GM18508 (cell line): Measurements from ENCODE around the gene ACSF2.
A peak's percentile ranks its signal among the peaks of the same experiment; 100 is the strongest.
"Not testable (repeated sequence)": the region's sequence is repeated elsewhere in the genome, so short reads cannot be mapped to it uniquely, and the experiment has no call there.

Source experiments
- ATAC-seq: cut with Tn5 transposase; IDR thresholded peaks from one replicate; pipeline ENCODE4 v1.9.1; 2021; ENCODE audit warnings: moderate number of reproducible peaks; ENCODE audit not compliant: insufficient read depth, unreplicated experiment

ACSF2 gene, protein sequence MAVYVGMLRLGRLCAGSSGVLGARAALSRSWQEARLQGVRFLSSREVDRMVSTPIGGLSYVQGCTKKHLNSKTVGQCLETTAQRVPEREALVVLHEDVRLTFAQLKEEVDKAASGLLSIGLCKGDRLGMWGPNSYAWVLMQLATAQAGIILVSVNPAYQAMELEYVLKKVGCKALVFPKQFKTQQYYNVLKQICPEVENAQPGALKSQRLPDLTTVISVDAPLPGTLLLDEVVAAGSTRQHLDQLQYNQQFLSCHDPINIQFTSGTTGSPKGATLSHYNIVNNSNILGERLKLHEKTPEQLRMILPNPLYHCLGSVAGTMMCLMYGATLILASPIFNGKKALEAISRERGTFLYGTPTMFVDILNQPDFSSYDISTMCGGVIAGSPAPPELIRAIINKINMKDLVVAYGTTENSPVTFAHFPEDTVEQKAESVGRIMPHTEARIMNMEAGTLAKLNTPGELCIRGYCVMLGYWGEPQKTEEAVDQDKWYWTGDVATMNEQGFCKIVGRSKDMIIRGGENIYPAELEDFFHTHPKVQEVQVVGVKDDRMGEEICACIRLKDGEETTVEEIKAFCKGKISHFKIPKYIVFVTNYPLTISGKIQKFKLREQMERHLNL

DNA sequence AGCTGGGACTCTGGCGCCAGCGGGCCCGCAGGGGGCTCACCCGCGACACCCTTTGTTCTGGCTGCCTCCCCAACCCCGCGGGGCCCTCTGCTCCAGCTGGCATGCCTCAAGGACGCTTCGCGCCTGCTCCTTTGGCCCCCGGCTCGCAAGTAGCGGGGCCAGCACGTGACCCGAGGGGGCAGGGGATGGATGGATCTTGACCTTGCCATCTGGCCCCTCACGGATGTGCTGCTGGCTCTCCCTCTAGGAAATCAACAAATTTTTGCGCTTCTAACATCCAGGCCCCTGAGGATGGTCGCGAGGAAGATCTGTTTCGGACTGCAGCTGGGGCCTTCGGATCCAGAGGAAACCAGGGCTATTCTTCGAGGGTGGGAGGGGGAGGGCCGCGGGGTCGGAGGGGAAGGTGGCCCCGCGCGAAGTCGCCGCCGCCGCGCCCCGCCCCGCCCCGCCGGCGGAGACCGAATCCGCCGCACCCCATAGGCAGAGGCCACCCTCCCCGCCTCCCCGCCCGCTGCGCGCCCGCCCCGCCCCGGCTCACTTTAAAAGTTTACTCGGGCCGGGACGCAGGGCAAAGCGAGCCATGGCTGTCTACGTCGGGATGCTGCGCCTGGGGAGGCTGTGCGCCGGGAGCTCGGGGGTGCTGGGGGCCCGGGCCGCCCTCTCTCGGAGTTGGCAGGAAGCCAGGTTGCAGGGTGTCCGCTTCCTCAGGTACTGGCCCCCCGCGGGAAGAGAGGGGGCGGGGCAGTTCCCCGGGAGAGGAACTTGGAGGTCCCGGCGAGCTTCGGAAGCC is at the start of gene ACSF2:
Gene ACSF2 (plus strand): TSS at position 537 of the 790 bp plus-strand sequence. CDS start 44 bp downstream, at position 581.
- no peak for ATAC-seq

DNA sequence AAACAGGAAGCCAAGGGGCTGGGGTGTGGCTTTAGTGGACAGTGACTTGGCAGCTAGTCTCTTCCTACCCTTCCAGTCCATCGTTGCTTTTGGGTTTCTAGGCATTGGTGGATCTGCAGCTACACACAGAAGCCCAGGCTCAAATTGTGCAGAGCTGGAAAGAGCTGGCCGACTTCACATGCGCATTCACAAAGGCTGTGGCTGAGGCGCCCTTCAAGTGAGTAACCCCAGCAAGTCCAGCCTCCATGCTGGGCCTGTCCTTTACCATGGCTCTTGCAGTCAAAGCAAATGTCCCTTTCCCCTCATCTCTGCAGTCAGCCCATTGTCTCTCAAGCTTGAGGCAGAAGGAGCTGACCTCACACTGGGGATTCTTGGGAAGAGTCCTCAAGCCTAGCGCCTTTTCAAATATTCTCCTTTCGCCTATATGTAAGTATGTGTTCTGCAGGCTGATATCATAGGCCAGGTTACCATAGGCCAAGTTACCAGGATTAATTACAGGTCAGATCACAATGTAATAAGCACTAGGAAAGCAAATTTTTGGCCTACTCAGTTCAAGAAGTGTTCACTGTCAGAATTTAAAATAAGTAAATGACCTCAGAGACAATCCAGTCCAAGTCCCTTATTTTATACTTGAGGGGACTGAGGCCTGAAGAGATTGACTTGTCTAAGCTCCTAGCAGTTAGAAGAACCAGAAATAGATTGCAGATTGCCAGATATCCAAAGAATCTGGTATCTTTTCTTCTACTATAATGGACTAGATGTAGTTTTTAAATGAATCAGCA is 46.5 kb upstream of the ACSF2 start:
- ATAC-seq: no peak

DNA sequence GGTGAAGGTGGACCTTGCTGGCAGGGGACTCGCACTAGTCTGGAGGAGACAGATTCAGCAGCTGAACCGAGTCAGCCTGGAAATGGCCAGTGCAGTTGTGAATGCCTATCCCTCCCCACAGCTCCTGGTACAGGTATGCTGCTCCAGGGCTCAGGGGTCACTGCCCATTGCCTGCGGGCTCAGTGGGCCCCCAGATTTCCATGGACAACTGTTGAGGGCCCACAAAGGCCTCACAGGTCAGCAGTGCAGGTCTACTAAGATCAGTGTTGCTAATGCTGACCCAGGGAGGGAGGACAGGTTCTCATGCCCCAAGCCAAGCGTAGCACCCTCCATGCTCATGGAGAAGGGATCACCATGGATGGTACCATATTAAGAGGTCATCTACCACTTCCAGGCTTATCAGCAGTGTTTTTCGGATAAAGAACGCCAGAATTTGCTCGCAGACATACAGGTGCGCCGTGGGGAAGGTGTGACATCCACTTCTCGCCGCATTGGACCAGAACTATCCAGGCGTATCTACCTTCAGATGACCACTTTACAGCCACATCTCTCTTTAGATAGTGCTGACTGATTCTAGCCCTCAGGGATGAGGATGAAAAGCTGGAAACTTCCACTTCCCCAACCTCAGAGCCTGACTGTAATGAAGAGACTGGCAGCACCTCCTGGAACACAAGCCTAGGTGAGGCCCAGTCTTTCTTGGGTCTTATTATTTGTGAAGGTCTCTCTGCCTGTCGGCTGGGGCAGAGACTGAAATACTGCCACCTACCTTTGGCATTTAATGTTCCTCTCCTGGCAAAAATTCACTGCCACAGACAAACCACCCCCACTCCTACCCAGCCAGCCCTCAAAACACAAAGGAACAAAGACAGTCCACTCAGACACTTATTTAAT is 45.4 kb upstream of the ACSF2 start:
- ATAC-seq: no peak

DNA sequence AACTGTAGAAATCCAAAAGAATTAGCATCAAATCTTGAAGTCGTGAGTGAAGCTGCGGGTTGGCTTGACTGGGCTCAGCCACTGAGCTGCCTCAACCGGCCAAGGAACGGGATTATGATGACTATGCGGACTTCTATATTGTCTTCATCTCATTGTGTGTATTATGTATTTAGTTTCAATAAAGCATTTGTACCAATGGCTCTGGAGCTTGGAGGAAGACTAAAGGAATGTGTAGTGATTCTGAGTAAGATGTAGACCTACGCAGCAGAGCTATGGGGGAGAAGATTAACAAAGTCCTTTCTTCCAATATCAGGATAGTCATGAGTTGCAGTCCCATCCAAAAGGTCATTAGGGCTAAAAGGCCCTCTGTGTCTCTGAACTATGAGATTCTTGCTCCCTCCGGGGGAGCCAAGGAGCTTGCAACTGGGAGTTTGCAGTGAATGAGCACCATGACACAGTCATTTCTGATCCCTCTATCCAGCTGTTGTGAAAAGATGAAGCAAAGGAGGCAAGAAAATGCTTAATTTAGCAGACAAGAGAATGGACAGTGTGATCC is 44.7 kb upstream of the ACSF2 start:
- ATAC-seq: no peak

DNA sequence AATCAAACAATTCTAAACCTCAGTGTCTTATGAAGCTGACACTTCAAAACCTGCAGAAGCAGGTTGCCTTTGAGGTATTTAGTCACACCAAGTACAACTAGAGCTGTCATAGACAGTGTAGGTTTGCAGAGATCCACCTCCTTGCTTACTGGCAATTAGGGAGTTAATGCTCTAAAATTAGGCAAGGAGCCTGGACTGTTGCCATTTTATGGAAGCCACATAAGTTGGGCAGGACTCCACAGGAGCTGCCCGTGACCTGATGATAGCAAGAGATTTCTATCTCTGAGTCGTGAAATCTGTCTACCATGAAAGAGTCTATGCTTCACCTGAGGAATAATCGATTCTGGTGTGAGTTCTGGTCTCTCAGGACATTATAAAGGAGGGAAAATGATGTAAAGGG is 44.1 kb upstream of the ACSF2 start:
- ATAC-seq: no peak

DNA sequence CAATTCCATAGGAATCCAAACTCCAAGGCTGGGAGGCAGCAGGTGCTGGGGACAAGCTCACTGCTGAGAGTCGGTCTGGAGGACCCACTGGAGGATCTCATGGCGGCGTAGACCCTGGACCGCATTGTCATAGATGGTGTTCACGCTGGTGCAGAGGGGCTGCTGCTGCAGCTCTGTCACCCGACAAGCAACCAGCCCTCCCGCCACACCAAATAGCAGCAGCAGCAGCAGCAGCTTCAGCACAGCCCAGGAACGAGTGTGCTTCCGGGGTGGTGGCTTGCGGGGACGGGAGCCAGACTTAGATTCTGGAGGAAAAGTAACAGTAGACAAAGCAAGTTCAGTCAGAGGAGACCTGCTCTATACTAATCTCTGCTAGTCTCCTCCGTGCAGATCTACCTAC is 43.1 kb upstream of the ACSF2 start:
- ATAC-seq: no peak

DNA sequence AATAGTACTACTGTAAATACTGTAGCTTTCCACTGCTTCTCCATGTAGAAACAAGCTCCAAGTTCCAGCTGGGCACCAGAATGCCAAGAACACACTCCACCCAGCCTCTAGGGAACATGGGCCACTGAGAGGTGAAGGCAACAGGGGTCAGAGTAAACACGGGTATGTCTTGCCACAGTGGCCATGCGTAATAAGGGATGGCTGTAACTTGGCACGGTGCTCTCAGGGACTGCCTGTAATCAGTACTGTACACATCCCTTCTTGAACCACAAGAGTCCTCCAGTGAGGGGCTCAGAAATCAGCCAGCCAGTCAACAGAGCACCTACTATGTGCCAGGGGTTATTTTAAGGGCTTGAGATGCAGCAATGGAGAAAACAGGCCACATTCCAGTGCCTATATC is 39.5 kb upstream of the ACSF2 start:
- ATAC-seq: no peak

DNA sequence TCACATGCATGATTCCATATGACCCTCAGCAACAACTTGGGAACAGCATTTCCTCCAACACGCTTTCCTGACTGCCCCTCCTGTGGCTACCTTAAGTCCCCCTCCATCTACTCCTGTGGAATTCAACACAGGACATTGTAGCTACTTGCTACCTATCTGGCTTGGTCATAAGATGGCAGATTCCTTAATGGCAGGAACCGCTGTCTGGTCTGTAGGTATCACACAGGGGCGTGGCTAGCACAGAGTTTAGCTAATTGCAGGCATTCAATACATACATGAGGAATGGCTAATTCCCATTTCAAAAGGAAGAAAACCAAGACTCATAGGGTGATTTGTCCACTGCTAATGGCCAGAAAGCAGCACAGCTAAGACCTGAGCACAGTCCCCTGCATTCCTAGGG is 37.3 kb upstream of the ACSF2 start:
- ATAC-seq: no peak

DNA sequence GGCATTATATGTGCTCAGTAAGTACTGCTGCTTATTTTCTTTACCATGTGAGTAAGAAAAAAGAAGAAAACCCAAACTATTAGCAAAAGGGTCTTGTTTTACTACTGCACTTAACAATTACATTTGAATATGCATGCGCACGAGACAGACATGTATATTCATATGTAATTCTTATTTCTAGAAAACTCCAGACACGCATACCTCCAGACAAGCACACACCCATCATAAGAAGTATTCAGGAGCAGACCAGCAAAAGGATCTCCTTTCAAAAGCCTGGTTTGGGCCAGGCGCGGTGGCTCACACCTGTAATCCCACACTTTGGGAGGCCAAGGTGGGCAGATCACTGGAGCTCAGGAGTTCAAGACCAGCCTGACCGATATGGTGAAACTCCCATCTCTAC is 36.5 kb upstream of the ACSF2 start:
- no peak for ATAC-seq

DNA sequence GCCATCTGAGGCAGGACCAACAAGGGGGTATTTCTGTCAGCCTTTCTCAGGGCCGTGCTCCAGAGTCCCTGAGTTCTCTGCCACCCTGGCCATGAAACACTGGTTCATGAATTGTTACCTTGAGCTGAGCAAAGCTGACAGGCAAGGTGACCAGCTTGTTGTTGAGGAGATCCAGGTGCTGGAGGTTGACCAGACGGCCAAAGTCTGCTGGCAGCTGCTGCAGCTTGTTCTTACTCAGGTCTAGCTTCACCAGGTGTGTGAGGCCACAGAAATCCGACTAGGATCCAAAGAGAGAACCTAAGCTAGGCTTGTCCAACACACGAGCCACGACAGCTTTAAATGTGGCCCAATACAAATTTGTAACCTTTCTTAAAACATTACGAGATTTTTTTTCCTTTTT is 33.4 kb upstream of the ACSF2 start:
- no peak for ATAC-seq

DNA sequence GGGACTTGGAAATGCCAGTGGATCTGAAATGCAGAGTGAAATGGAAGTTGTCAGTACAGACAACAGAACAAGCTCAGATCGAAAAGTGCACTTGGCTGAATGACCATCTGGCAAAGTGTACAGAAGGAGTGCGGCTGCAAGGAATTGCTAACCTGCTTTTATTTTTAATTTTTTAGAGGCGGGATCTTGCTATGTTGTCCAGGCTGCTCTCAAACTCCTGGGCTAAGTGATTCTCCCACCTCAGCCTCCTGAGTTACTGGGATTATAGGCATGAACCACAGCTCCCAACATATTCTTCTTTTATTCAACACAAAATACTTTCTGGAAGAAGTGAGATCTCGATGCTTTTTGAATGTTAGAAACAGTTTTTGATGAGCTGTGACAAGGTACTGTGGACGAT is 32.3 kb upstream of the ACSF2 start:
- ATAC-seq: no peak

DNA sequence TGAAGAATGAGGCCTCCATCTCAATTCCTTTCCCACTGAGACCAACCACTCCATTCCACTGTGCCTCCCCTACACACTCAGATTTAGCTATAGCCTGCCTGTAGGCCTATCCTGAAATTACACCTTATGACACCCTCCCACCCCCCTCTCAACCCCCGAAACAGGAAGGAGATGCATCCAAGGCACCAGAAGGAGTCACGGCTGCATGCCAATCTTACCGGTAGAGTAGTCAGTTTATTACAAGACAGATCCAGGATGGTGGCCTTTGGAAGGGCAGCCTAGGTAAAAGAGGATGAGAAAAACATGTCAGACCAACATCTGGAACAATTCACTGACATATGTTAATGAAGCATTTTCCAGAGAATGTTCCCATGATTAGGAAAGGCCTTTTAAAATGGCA is 31.3 kb upstream of the ACSF2 start:
- ATAC-seq: no peak

DNA sequence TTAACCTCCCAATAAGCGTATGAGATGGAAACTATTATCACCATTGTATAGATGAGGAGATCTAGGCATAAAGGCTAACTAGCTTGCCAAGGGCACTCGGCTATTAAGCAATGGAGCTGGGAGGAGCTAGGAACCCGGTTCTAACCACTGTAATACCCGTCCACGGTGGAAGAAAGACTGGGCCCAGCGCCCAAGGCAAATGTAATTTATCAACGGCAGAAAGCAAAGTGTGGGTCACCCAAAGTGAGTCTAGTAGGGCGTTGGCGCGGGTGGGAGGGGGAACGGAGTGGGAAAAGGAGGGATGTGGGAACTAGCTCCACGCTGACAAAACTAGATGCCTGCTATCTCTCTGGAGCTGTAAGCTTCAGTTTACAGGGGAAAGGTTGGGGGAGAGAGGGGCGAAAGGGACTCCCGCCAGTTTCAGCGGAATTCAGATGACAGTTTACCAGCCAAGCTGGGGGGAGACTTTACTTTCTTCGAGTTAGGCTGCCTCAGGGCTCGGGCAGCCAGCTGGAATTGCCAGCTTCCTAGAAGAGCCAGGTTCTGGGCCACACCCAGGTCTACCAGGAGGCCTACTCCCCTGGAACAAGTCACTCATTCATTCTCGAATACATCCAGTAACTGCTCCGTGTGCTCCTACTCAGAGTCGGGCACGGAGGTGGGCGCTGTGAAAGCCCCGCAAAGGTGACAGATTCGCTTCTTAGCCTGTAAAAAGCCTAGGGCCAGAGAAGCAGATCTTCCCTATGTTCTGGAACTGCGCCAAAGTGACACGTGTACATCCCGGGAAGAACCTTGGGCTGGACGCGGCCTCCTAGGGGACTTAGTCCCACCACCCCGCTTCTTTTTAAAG is 29.5 kb upstream of the ACSF2 start:
- ATAC-seq: no peak

DNA sequence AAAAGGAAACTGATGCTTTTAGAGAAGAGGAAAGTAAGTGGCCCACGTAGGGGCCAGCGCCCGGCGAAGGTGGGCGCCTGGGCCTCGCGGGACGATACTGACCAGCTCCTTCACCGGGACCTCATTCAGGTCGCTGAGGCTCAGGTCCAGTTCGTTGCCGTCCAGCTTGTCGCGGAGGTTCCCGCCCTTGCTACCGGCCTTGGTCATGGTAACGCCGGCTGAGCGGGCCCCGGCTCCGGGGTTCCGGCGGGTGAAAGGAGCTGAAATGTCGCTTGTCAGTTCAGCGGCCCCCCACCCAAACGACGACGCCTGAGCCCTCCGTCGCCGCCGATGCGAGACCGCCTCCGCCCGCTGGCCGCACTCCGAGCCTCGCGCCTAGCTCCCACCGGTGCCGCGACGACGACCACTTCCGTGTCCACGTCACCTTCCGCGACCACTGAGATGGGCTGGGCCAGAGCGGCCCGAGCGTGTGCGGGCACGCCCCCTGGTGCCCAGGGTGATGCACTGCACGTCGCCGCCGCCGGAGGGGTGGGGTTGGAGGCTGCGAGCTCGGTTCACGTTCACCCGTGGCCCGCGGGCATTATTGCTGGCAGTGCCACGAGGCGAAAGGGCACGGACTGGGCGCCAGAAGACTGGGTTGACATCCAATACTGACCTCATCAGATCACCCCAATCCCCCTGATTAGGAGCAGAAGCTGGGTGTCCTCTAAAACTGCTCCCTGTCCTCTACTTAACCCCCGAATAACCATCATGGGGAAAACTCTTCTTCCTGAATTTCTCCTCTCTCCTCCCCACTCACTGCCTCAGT is 28.7 kb upstream of the ACSF2 start, which contains the start of gene LRRC59:
Gene LRRC59 (minus strand): TSS at position 413 of the 808 bp plus-strand sequence. CDS start 206 bp downstream, at position 207.
- ATAC-seq: peak; percentile 53

DNA sequence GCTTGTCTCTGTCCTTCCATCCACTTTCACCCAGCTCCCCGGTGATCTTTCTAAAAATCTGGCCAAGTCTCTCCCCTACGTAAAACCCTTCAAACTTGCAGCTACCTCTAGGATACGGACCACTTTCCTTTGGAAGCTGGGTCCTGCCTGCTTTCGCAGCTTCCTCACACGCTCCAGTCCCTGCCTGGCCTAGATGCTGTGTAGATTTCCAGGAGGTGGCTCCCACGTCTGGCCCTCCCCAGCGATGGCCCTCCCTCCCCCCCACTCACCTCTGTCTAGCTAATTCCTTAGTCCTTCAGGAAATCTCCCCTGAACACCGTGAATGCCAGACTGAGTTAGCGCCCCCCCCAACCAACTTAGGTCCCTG is 28.1 kb upstream of the ACSF2 start:
- ATAC-seq: no peak

DNA sequence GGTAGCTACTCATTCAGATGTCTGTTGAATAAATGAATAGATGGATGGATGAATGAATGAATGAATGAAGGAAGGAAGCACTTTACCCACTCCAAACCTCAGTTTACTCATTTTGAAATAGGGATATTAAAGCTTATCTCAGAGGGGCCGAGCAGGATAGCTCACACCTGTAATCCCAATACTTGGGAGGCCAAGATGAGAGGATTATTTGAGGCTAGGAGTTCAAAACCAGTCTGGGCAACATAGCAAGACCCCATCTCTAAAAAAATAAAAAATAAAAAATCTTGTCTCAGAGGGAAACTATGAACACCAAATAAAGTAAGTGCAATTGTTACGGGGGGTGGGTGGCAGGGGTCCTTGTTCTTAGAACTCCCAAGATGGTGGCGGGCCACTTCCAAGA is 27.3 kb upstream of the ACSF2 start:
- ATAC-seq: not testable (repeated sequence)

DNA sequence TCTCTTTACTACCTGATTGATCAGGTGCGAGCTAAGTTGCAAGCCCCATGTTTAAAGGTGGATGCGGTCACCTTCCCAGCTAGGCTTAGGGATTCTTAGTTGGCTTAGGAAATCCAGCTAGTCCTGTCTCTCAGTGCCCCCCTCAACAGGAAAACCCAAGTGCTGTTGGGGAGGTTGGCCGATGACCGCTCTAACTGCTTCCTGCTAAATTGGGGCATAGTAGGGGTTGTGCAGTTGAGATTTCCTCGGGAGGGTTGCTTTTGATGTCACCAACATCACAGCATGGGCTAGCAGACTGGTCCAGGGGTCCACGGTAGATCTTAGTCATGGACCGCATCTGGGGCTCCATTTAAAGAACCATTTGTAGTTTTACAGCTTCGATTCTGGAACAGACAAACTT is 26.4 kb upstream of the ACSF2 start:
- ATAC-seq: not testable (repeated sequence)
